Raji (cell line): ENCODE data around the gene RTN1.

Experiments used
- POLR2A ChIP-seq: IDR thresholded peaks from 2 replicates; pipeline ENCODE4 v1.6.1; 2011; ENCODE audit warnings: low read depth, low read length, control low read depth; ENCODE audit not compliant: insufficient read depth

RTN1 gene

DNA sequence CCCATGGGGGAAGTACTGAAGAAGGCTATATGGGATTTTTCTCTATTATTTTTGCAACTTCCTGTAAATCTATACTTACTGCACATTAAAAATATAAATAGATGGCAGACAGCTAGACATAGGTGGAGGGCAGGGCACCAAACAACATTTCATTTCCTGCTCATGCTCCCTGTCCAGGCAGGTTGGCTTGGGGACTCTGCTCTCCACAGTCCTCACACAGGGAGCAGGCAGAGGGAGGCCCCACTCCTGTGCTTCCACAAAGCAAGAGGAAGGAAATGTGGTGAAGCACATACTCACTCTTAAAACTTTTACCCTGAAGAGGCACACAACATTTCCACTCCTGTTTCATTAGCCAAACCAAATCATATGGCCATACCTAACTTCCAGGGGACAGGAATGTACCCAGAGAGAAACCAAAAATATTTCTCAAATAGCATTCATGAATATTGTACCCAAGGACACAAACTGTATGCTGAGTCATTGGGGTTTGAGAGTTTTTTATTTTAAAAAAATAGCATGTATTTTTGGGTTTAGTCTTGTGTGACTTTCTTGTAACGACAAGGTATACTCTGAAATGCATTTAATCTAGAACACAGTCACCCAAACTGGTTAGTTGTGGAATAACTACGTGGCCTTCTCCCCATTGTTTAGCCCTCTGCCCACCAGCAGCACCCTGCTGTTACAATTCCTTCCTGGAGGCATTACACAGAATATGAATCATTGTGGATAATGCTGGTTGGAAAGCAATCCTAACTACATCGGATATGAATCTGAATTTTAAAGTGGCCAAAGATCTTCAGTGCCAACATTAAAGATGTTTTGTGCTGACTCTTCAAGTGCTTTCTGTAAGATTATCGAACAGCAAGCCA is 40.9 kb downstream of the RTN1 start:
- no peak for TF ChIP-seq POLR2A

DNA sequence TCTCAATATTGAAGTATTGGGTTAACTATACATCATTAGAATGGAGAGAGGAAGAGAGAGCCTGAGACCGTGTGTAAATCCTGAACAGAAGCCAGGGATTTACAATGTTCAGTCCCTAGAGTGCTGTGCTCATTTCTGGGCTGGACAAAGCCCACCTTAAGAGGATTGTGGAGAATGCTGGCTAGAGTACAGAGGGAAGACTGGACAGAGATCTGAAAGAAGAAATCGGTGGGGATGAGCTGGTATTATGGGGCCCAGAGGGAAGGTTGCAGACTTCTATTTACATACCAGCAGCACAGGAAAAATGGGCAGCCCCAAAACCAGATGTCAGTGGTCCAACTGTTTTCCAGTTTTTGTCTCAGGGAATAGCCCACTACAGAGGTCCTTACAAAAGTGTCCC is 42.3 kb downstream of the RTN1 start:
- no peak for TF ChIP-seq POLR2A

GRCh38 chr14:59827401-59827800 is 43.2 kb downstream of the RTN1 start:
- TF ChIP-seq POLR2A = no peak

DNA sequence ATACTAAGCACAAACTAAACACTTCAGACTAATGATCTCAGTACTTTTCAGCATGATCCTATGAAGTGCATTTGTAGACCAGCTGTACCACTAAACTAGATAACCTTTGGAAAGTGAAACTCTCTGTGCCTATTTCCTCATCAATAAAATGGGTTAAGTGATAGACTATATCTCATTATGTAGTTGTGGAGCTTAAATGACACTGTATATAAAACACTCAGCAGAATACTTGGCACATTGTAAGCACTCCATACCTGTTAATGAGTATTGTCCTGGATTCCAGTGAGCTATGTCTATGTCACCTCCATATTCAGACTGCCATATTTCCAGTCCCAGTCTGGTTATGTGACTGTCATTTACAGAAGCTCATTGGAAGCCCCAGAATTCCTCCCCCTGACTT is 44.4 kb downstream of the RTN1 start:
- TF ChIP-seq POLR2A = no peak

DNA sequence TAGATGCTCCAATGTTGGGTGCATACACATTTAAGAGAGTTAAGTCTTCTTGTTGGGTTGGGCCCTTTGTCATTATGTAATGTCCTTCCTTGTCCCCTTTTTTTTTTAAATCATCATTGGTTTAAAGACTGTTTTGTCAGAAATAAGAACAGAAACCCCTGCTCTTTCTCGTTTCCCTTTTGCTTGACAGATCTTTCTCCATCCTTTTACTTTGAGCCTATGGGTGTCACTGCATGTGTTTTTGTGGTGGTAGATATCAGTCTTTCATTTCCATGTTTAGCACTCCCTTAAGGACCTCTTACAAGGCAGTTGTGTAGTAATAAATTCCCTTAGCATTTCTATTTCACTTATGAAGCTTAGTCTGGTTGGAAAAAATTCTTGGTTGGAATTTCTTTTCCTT is 47.4 kb downstream of the RTN1 start:
- TF ChIP-seq POLR2A = no peak

- no peak for TF ChIP-seq POLR2A
Observed at GRCh38 chr14:59819446-59820088, 51.0 kb downstream of the RTN1 start.

- no peak for TF ChIP-seq POLR2A
Observed at GRCh38 chr14:59816941-59817340, 53.6 kb downstream of the RTN1 start.

GRCh38 chr14:59814988-59815387 is 55.6 kb downstream of the RTN1 start:
- TF ChIP-seq POLR2A = no peak

DNA sequence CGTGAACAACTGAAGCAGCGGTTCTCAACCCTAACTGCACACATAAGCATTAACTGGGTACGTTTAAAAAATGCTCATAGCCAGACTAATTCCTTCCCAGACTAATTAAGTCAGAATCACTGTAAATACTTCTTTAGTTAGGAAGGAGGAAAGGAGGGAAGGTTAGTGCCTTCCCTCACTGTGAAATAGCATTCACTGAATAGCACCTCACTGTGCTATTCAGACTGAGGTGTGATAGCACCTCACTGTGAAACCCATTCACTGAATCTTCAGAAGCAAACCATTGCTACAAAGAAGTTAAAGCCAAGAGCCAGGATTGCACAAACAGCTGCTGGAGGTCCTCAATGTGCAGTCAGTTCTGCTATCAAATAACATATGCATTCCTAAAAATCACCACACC is 58.8 kb downstream of the RTN1 start:
- no peak for TF ChIP-seq POLR2A

GRCh38 chr14:59811073-59811472 is 59.5 kb downstream of the RTN1 start:
- TF ChIP-seq POLR2A = no peak

DNA sequence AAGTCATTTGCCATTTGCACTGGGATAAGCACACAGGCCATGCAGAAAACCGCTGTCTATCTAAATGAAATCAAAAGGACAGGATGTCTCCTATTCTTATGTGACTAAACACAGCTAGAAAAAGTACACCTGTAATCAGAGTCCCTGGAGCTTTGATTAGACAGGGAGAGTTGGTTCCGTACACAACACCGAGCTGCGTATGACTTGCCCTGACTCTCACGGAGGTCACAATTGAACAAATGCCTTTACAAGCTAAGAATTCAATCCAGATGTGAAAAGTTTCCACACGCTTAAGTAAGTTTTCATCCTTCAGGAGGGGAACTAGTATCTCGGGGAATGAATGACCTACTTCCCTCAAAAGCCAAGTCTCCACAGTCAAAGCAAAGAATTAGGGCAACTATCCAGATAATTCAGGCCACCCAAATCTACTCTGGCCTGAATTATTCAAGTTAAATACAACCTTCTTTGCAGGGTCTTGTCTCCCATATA is 67.5 kb downstream of the RTN1 start:
- no peak for TF ChIP-seq POLR2A

GRCh38 chr14:59788176-59788575 is 82.4 kb downstream of the RTN1 start:
- no peak for TF ChIP-seq POLR2A

DNA sequence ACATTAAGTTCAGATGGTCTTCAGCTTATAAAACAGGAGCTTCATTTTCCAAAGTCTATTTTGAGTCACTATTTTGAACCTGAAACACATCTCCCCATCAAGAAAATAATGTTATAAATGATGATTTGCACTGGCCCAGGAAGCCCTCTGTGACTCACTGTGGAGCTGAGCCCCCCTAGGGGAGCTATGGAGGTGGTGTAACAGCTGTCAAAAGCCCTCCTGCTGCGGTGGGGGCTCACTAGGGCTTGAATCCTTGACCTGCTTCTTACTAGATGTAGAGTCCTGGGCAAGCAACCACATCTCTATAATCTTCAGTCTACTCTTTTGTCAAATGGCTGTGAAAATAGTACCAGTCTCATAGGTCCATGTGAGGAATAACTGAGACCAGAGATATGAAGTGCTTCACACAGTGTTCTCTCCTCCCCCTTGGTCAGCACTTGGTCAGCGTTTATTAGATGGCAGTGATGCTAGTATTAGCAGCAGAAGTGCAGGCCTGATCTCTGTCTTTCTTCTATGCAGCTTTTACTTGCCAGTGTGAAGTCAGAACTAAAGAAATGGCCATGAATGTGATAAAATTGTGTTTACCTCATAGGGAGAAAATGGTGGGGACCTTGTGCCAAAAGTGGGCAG is 83.4 kb downstream of the RTN1 start:
- no peak for TF ChIP-seq POLR2A

DNA sequence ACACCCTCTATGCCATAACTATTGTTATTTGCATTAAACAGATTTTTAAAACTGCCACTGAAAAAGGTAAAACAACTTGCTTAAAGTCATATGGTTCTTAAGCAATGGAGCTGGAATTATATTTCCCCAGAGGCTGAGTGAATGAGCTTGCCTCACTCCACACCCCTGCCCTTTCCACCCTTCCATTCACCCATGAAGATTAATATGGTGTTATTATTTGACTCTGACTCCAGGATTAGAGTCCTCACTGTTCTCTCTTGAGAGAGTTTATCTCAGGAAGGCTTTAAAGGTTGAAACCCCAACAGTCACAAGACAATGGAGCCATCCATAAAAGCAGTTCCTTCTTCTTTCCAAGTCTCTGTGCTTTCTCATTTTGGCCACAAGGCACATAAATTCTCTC is 84.9 kb downstream of the RTN1 start:
- no peak for TF ChIP-seq POLR2A

GRCh38 chr14:59782760-59783159 is 87.8 kb downstream of the RTN1 start:
- no peak for TF ChIP-seq POLR2A
